Hepatocyte (in vitro differentiated cells): ENCODE results near the gene RANBP10.

Experiments
- EZH2 ChIP-seq: fragments of 200-600 bp; sonication (generic); IDR thresholded peaks from 2 replicates; pipeline ENCODE4 v1.6.1; 2016; ENCODE audit warnings: antibody characterized with exemption, mild to moderate bottlenecking, borderline replicate concordance
- TF ChIP-seq, protein P1 (sequence below): fragments of 200-600 bp; sonication (generic); IDR thresholded peaks from 2 replicates; pipeline ENCODE4 v1.5.1; 2016; ENCODE audit warnings: antibody characterized with exemption, mild to moderate bottlenecking; ENCODE audit not compliant: poor library complexity

DNA sequence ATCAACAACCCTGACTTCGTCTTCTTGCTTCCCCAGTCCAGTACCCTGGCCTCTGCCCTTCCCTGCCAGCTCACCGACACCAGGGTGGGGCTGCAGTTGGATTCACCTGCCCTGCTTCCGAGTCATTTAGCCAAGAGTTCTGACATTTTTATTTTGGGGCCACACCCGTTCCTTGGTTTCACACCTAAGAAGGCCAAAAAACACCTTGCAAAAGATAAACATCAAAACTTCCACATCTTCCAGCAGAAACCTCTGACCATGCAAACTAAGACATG is 45.5 kb downstream of the RANBP10 start:
- TF ChIP-seq, protein P1, sequence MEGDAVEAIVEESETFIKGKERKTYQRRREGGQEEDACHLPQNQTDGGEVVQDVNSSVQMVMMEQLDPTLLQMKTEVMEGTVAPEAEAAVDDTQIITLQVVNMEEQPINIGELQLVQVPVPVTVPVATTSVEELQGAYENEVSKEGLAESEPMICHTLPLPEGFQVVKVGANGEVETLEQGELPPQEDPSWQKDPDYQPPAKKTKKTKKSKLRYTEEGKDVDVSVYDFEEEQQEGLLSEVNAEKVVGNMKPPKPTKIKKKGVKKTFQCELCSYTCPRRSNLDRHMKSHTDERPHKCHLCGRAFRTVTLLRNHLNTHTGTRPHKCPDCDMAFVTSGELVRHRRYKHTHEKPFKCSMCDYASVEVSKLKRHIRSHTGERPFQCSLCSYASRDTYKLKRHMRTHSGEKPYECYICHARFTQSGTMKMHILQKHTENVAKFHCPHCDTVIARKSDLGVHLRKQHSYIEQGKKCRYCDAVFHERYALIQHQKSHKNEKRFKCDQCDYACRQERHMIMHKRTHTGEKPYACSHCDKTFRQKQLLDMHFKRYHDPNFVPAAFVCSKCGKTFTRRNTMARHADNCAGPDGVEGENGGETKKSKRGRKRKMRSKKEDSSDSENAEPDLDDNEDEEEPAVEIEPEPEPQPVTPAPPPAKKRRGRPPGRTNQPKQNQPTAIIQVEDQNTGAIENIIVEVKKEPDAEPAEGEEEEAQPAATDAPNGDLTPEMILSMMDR: no peak
- TF ChIP-seq EZH2: no peak
